ENCODE data around the gene OSBPL1A. TPM values are rescaled to one million over a fixed set of nuclear protein-coding genes. Genes with fewer than 3 reads are reported as not detected.

Gene OSBPL1A
- total and polyA plus RNA-seq, 10 of the 15 experiments (the other 5 are each of a cell fraction or from before 2014, with no cell fraction given): 0.02 to 0.83 (median 0.11) TPM; not detected in 6

- TF ChIP-seq ZBTB33 (IDR thresholded peaks at IDR 0.05) (no peak), ESRRA (IDR thresholded peaks at IDR 0.05; ENCODE audit: low read length) (no peak), JUNB (IDR thresholded peaks at IDR 0.05) (no peak), RELB (IDR thresholded peaks at IDR 0.05; ENCODE audit: low read depth) (no peak), E2F8 (IDR thresholded peaks at IDR 0.05; ENCODE audit: low read depth, partially characterized antibody) (no peak), LARP7 (IDR thresholded peaks at IDR 0.05) (no peak)
These were observed 31.3 kb downstream of the OSBPL1A start (continued) for GRCh38 chr18:24366328-24366727.
